PC-9 (cell line): Measurements from ENCODE around the gene SST.

Experiments used
- EZH2 ChIP-seq: fragments of 200-600 bp; sonication (generic); IDR thresholded peaks from 2 replicates; pipeline ENCODE4 v1.8.0; 2017; ENCODE audit warnings: antibody characterized with exemption, low read depth
- TF ChIP-seq, protein P1 (sequence below): fragments of 200-600 bp; sonication (generic); conservative IDR thresholded peaks from 2 replicates; pipeline ENCODE4 v1.6.1; 2017; ENCODE audit warnings: mixed run types, antibody characterized with exemption, mild to moderate bottlenecking, moderate library complexity

DNA sequence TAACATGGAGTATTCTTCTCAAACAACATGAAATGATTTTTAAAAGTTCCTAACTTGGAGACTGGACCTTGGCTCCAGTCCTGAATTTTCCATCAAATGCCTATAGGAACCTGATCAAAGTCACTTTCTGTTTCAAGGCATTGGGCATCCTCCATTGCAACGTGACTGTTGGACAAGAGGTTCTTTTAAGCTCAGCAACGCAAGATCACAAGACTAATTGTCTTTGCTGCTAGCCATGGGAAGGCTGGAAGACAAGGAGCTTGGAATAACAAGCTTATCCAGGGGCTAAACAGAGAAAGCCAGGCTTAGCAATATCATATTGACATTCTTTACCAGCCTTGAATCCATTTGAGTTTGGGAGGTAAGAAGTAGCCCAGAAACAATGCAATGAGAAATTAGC, 48.3 kb downstream of the SST start:
- TF ChIP-seq, protein P1, sequence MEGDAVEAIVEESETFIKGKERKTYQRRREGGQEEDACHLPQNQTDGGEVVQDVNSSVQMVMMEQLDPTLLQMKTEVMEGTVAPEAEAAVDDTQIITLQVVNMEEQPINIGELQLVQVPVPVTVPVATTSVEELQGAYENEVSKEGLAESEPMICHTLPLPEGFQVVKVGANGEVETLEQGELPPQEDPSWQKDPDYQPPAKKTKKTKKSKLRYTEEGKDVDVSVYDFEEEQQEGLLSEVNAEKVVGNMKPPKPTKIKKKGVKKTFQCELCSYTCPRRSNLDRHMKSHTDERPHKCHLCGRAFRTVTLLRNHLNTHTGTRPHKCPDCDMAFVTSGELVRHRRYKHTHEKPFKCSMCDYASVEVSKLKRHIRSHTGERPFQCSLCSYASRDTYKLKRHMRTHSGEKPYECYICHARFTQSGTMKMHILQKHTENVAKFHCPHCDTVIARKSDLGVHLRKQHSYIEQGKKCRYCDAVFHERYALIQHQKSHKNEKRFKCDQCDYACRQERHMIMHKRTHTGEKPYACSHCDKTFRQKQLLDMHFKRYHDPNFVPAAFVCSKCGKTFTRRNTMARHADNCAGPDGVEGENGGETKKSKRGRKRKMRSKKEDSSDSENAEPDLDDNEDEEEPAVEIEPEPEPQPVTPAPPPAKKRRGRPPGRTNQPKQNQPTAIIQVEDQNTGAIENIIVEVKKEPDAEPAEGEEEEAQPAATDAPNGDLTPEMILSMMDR: no peak
- TF ChIP-seq EZH2: no peak
